ENCODE results near the gene RANBP17. TPM values are rescaled to one million over a fixed set of nuclear protein-coding genes. Genes with fewer than 3 reads are reported as not detected.

Gene RANBP17
- total and polyA plus RNA-seq, 9 of the 15 experiments (the other 6 are each of a cell fraction or from before 2014, with no cell fraction given): not detected

- no peak for TF ChIP-seq ZNF263 (CRISPR knock-in tag; IDR thresholded peaks at IDR 0.05; ENCODE audit: borderline replicate concordance)
- no peak for TF ChIP-seq HMG20B (CRISPR knock-in tag; IDR thresholded peaks at IDR 0.05)
- no peak for TF ChIP-seq HMBOX1 (IDR thresholded peaks at IDR 0.05)
- TF ChIP-seq MCM2 (IDR thresholded peaks at IDR 0.05; ENCODE audit: low read depth): no peak
- TF ChIP-seq POLR2AphosphoS5 (IDR thresholded peaks at IDR 0.05; ENCODE audit: control insufficient read depth, insufficient read depth, low read depth, low read length): no peak
- TF ChIP-seq ZNF24 (IDR thresholded peaks at IDR 0.05): no peak
- no peak for TF ChIP-seq NFRKB (IDR thresholded peaks at IDR 0.05; ENCODE audit: low read depth)
- no peak for TF ChIP-seq RAD51 (IDR thresholded peaks at IDR 0.05; ENCODE audit: borderline replicate concordance, low read depth)
- no peak for TF ChIP-seq PHF8 (IDR thresholded peaks at IDR 0.05; ENCODE audit: borderline replicate concordance, low read length)
These were observed 454.1 kb downstream of the RANBP17 start (continued) for GRCh38 chr5:171315925-171316257.

DNA sequence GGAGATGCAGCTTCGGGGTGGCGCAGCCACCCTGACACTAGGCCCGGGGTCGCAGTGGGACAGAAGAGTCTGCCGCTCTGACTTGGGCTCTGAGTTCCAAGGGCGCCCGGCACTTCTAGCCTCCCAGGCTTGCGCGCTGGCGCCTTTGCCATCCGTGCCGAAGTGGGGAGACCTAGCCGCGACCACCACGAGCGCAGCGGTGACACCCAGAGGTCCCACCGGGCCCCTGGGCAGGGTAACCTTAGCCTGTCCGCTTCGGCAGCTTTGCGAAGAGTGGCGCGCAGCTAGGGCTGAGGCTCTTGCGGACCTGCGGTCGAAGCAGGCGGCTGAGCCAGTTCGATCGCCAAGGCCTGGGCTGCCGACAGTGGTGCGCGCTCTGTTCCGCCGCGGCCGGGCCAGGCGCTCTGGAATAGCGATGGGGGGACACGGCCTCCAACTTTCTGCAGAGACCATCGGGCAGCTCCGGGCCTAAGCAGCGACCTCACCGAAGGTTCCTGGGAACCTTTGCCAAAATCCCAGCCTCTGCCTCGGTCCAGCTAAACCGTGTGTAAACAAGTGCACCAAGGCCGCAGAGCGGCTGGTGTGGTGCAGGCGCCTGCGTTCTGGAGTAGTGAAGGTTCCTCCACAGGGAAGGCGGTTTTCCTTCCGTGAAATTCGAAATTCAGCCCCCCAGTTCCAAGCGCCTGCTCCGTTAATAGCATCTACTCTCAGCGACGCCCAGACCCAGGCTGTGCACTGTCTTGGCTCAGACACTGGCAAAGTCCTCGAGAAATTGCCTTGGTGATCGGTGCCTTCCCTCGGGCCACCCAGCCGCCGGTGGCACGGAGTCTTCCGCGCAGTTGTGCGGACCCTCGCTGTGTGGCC, 454.7 kb downstream of the RANBP17 start:
- no peak overlapping the region for H3K27ac ChIP-seq (ENCODE audit: extremely low read depth, low read depth, low read length)
- no peak for FAIRE-seq
- ChIA-PET CTCF (ENCODE audit: low intra/inter-chr PET ratio) (no interaction called here), POLR2A (no interaction called here)
- in situ Hi-C loops (cut with MboI): no loop called here
- no TSS peak for BruUV-seq (replicated peaks)
- H3K9me1 ChIP-seq (ENCODE audit: control insufficient read depth, insufficient read depth, low read length): no peaks in the 10 kb centered on the region
- H3K36me3 ChIP-seq (ENCODE audit: control insufficient read depth, insufficient read depth, low read length): no peaks in the 10 kb centered on the region
- H3K9ac ChIP-seq (ENCODE audit: insufficient read depth in 1 of 2, low read depth in 2 of 2, low read length in 2 of 2): no peak overlapping the region
- intact Hi-C loops (cut with micrococcal nuclease): no loop called here
- H4K20me1 ChIP-seq (replicated peaks; ENCODE audit: control insufficient read depth, insufficient read depth, low read length): no peaks in the 10 kb centered on the region
- H3K79me2 ChIP-seq (ENCODE audit: control insufficient read depth, insufficient read depth, low read length): no peaks in the 10 kb centered on the region
- ATAC-seq: no peak
- H3K4me2 ChIP-seq (ENCODE audit: insufficient read depth, low read length): no peak overlapping the region
- no peak overlapping the region for H3K4me3 ChIP-seq
- DNase-seq (ENCODE audit: extremely low read depth in 1 of 4, low spot score in 3 of 4): no peak
- peaks cover 9 to 65% of the 10 kb centered on the region in 2 experiments; a peak in 3 of 5 replicates for H3K27me3 ChIP-seq (ENCODE audit: control insufficient read depth in 2 of 2, insufficient read depth in 2 of 2, low read length in 2 of 2)
- peaks cover 0 to 8% of the 10 kb centered on the region in 2 experiments; a peak in 2 of 5 replicates for H3K4me1 ChIP-seq (replicated peaks in 1 of 2; ENCODE audit: control insufficient read depth in 2 of 2, insufficient read depth in 2 of 2, low read length in 2 of 2)
- no peak overlapping the region for H2AFZ ChIP-seq (ENCODE audit: low read depth, low read length)
- WGBS (ENCODE audit: insufficient coverage, low coverage, missing lambda C conversion rate): 10% methylated on average over 47 of the region's 66 CpGs
- no peaks in the 10 kb centered on the region for H3K9me3 ChIP-seq (replicated peaks; ENCODE audit: control insufficient read depth, insufficient read depth, low read depth, low read length)
- no peak for TF ChIP-seq MED1 (CRISPR knock-in tag; IDR thresholded peaks at IDR 0.05; ENCODE audit: borderline replicate concordance)
- TF ChIP-seq, protein P1, sequence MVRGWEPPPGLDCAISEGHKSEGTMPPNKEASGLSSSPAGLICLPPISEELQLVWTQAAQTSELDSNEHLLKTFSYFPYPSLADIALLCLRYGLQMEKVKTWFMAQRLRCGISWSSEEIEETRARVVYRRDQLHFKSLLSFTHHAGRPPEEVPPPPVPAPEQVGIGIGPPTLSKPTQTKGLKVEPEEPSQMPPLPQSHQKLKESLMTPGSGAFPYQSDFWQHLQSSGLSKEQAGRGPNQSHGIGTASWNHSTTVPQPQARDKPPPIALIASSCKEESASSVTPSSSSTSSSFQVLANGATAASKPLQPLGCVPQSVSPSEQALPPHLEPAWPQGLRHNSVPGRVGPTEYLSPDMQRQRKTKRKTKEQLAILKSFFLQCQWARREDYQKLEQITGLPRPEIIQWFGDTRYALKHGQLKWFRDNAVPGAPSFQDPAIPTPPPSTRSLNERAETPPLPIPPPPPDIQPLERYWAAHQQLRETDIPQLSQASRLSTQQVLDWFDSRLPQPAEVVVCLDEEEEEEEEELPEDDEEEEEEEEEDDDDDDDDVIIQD (CRISPR knock-in tag; IDR thresholded peaks at IDR 0.05): no peak
- TF ChIP-seq, protein P2, sequence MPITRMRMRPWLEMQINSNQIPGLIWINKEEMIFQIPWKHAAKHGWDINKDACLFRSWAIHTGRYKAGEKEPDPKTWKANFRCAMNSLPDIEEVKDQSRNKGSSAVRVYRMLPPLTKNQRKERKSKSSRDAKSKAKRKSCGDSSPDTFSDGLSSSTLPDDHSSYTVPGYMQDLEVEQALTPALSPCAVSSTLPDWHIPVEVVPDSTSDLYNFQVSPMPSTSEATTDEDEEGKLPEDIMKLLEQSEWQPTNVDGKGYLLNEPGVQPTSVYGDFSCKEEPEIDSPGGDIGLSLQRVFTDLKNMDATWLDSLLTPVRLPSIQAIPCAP (CRISPR knock-in tag; IDR thresholded peaks at IDR 0.05; ENCODE audit: borderline replicate concordance): no peak

All from K562 (cell line).